Measurements from ENCODE around the gene GNPAT. TPM values are rescaled to one million over a fixed set of nuclear protein-coding genes. Genes with fewer than 3 reads are reported as not detected.

Gene GNPAT
- total and polyA plus RNA-seq, 2 of the 4 experiments (the other 2 are of a cell fraction), result 17.2 to 36.0 TPM

GRCh38 chr1:231196307-231196706 is 44.7 kb upstream of the GNPAT start:
- H3K79me1 ChIP-seq (ENCODE audit: low read depth in 1 of 2, low read length in 2 of 2), result no peaks in the 10 kb centered on the region
- H3K18ac ChIP-seq (ENCODE audit: low read depth, low read length), result no peak overlapping the region
- no peak overlapping the region for H2BK120ac ChIP-seq (ENCODE audit: low read depth, low read length)
- H3K4me3 ChIP-seq (ENCODE audit: insufficient read depth, low read depth, low read length), result no peak overlapping the region
- no peak overlapping the region for H3K23ac ChIP-seq (ENCODE audit: low read depth, low read length)
- H4K20me1 ChIP-seq (ENCODE audit: insufficient read depth, low read length), result no peaks in the 10 kb centered on the region
- H3K27ac ChIP-seq (ENCODE audit: insufficient read depth, low read length), result no peak overlapping the region
- BruUV-seq (replicated peaks), result no TSS peak
- H4K8ac ChIP-seq (ENCODE audit: low read depth in 2 of 2, low read length in 2 of 2), result no peak overlapping the region
- peaks cover 21% of the 10 kb centered on the region; the same call in 1 of the 2 replicates for H3K27me3 ChIP-seq (ENCODE audit: control insufficient read depth, insufficient read depth, low read length)
- ATAC-seq (ENCODE audit: low read depth) (no peak), DNase-seq (no peak)
- H4K5ac ChIP-seq (ENCODE audit: low read depth, low read length), result no peak overlapping the region
- no peak overlapping the region for H3K4ac ChIP-seq (ENCODE audit: low read depth, low read length)
- H3K14ac ChIP-seq (replicated peaks; ENCODE audit: low read depth, low read length), result no peak overlapping the region
- no peak overlapping the region for H2AFZ ChIP-seq (replicated peaks; ENCODE audit: low read length, poor library complexity)
- no CpG with 5 or more reads among the region's 3 CpGs for WGBS, 2 experiments (ENCODE audit: extremely low coverage in 2 of 2, insufficient read length in 1 of 2)
- H3K4me2 ChIP-seq (ENCODE audit: low read depth, low read length), result no peak overlapping the region
- H2AK5ac ChIP-seq (ENCODE audit: low read depth, low read length), result no peak overlapping the region
- no peak overlapping the region for H2BK20ac ChIP-seq (ENCODE audit: low read depth, low read length)
- H3K9me3 ChIP-seq (ENCODE audit: control insufficient read depth, insufficient read depth, low read length), result no peaks in the 10 kb centered on the region
- POLR2A ChIA-PET (ENCODE audit: unreplicated experiment), result no interaction called here
- no peak overlapping the region for H3K9ac ChIP-seq (ENCODE audit: low read depth, low read length)
- in situ Hi-C loops (cut with MboI; ENCODE audit: low sequenced_read_pairs) (no loop called here), intact Hi-C loops (cut with micrococcal nuclease) (no loop called here), dilution Hi-C loops (cut with HindIII; ENCODE audit: low sequenced_read_pairs, unreplicated experiment) (no loop called here)
- H2BK5ac ChIP-seq (ENCODE audit: low read depth, low read length, poor library complexity, severe bottlenecking), result no peak overlapping the region
- H3K56ac ChIP-seq (ENCODE audit: extremely low read depth, insufficient read depth, low read length), result no peak overlapping the region
- TF ChIP-seq MAFK (IDR thresholded peaks at IDR 0.05; ENCODE audit: low read depth, low read length), result no peak
- TF ChIP-seq CEBPB (IDR thresholded peaks at IDR 0.05; ENCODE audit: low read depth, low read length), result no peak
- no peak for TF ChIP-seq CTCF (conservative IDR thresholded peaks at IDR 0.05; ENCODE audit: low read depth, low read length)
- TF ChIP-seq CHD1 (IDR thresholded peaks at IDR 0.05; ENCODE audit: low read depth, low read length), result no peak
- no peak for TF ChIP-seq SMC3 (IDR thresholded peaks at IDR 0.05; ENCODE audit: low read depth, low read length)
- TF ChIP-seq NFE2L2 (IDR thresholded peaks at IDR 0.05; ENCODE audit: low read depth, low read length), result no peak
- no peak for TF ChIP-seq RFX5 (IDR thresholded peaks at IDR 0.05; ENCODE audit: low read depth, low read length)
- TF ChIP-seq RCOR1 (IDR thresholded peaks at IDR 0.05; ENCODE audit: insufficient replicate concordance, low read length), result no peak
- TF ChIP-seq, protein P1, sequence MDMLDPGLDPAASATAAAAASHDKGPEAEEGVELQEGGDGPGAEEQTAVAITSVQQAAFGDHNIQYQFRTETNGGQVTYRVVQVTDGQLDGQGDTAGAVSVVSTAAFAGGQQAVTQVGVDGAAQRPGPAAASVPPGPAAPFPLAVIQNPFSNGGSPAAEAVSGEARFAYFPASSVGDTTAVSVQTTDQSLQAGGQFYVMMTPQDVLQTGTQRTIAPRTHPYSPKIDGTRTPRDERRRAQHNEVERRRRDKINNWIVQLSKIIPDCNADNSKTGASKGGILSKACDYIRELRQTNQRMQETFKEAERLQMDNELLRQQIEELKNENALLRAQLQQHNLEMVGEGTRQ (IDR thresholded peaks at IDR 0.05; ENCODE audit: low read depth, low read length), result no peak
- TF ChIP-seq ELK1 (IDR thresholded peaks at IDR 0.05; ENCODE audit: borderline replicate concordance, low read depth, low read length), result no peak
- TF ChIP-seq BHLHE40 (IDR thresholded peaks at IDR 0.05; ENCODE audit: low read depth, low read length), result no peak
- no peak for TF ChIP-seq RAD21 (IDR thresholded peaks at IDR 0.05; ENCODE audit: low read length)
- H3K4me1 ChIP-seq (ENCODE audit: control insufficient read depth, insufficient read depth, low read length), result no peaks in the 10 kb centered on the region
- H2AK9ac ChIP-seq (replicated peaks; ENCODE audit: low read depth, low read length, poor library complexity), result no peak overlapping the region
- no peak overlapping the region for H4K91ac ChIP-seq (ENCODE audit: insufficient read depth, low read depth, low read length)
- H2BK15ac ChIP-seq (ENCODE audit: low read depth, low read length), result no peak overlapping the region
- H3K9me1 ChIP-seq (ENCODE audit: insufficient read depth, low read length), result no peaks in the 10 kb centered on the region
- no peaks in the 10 kb centered on the region for H3K36me3 ChIP-seq (ENCODE audit: control insufficient read depth, insufficient read depth, low read length)
- CTCF ChIA-PET, result interaction anchor here (0.7 kb wide), 1 partner anchor 260 kb away, joined by 7 read pairs; no protein-coding TSS in a partner anchor
